Peyer's patch (tissue), 4 donors: ENCODE measurements around the gene STOX1. TPM values are rescaled to one million over a fixed set of nuclear protein-coding genes. Genes with fewer than 3 reads are reported as not detected.
A peak's percentile ranks its signal among the peaks of the same experiment; 100 is the strongest.
"Not testable (repeated sequence)": the region's sequence is repeated elsewhere in the genome, so short reads cannot be mapped to it uniquely, and the experiment has no call there.

Source experiments
- DNase-seq, 3 donors: peaks; one replicate each; pipeline ENCODE4 v3.0.0-alpha.2; 2017 to 2019
- H3K27ac ChIP-seq, 4 donors: fragments of 200-600 bp; sonication (generic); one replicate each; pipeline ENCODE4 v1.5.1; 2016 to 2019
- H3K27me3 ChIP-seq, 2 donors: fragments of 200-600 bp; sonication (generic); one replicate each; pipeline ENCODE4 v1.5.1; 2019
- H3K36me3 ChIP-seq, 3 donors: fragments of 200-600 bp; sonication (generic); one replicate each; pipeline ENCODE4 v1.5.1; 2016 to 2019
- H3K4me1 ChIP-seq, 4 donors: fragments of 200-600 bp; sonication (generic); one replicate each; pipeline ENCODE4 v1.5.1; 2016 to 2019
- H3K4me3 ChIP-seq, 4 donors: fragments of 200-600 bp; sonication (generic); 1 replicate in 3 of 4; 2 replicates in 1 of 4; pipeline ENCODE4 v1.5.1; 2016 to 2019; ENCODE audit warnings: mild to moderate bottlenecking in 1 of 4
- H3K9me3 ChIP-seq, 4 donors: fragments of 200-600 bp; sonication (generic); one replicate each; pipeline ENCODE4 v1.5.1; 2016 to 2019; ENCODE audit warnings: mild to moderate bottlenecking in 1 of 4
- CTCF ChIP-seq, 6 experiments: fragments of 450-650 bp in 4 of 6; fragments of 200-600 bp in 2 of 6; sonication (generic) in 1 of 6; IDR thresholded peaks; one replicate each; pipeline ENCODE4 v1.5.1; 2017 to 2019; ENCODE audit warnings: antibody characterized with exemption in 6 of 6, mild to moderate bottlenecking in 3 of 6, moderate library complexity in 1 of 6
- POLR2A ChIP-seq, 2 donors: fragments of 450-650 bp; IDR thresholded peaks; one replicate each; pipeline ENCODE4 v1.5.1; 2017; ENCODE audit warnings: antibody characterized with exemption in 2 of 2, mild to moderate bottlenecking in 2 of 2, moderate library complexity in 2 of 2
- total RNA-seq, 4 donors: library from RNA; depleted of rRNA; stranded (reverse); fragments of >200 nt; gene quantifications; one replicate each; pipeline ENCODE4 v1.1.0, GENCODE V29; 2016

The STOX1 gene
- total RNA-seq, 4 donors from 2014 or later, result 2.5 to 19.8 (median 3.9) TPM

GRCh38 chr10:68864611-68865010 is 37.3 kb downstream of the STOX1 start:
- TF ChIP-seq POLR2A (IDR thresholded peaks at IDR 0.05) (no peak), CTCF (IDR thresholded peaks at IDR 0.05) (no peak)
- DNase-seq, result no peak

DNA sequence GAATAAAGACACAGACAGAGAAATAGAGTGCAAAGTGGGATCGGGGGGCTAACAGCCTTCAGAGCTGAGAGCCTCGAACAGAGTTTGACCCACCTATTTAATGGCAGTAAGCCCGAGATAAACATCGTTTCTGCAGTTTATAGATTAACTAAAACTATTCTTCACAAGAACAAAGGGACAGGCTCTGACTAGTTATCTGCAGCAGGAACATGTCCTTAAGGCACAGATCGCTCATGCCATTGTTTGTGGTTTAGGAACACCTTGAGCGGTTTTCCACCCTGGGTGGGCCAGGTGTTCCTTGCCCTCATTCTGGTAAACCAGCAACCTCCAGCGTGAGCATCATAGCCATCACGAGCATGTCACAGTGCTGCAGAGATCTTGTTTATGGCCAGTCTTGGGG is 40.8 kb downstream of the STOX1 start:
- not testable (repeated sequence) for DNase-seq, H3K4me3 ChIP-seq, H3K36me3 ChIP-seq, H3K27me3 ChIP-seq, H3K27ac ChIP-seq, H3K9me3 ChIP-seq
- peaks cover 0 to 21% (median 4%) of the 10 kb centered on the region in 4 donors for H3K4me1 ChIP-seq

More at GRCh38 chr10:68864611-68865010, 37.3 kb downstream of the STOX1 start:
- H3K36me3 ChIP-seq, result no peaks in the 10 kb centered on the region
- H3K4me3 ChIP-seq, result no peak overlapping the region
- H3K27me3 ChIP-seq, result no peaks in the 10 kb centered on the region
- H3K9me3 ChIP-seq, result peaks cover 0 to 20% (median 4%) of the 10 kb centered on the region in 4 donors
- H3K27ac ChIP-seq, result no peak overlapping the region
- peaks cover 0 to 6% (median 0%) of the 10 kb centered on the region in 4 donors for H3K4me1 ChIP-seq

- H3K27ac ChIP-seq, result no peak overlapping the region
- no peaks in the 10 kb centered on the region for H3K36me3 ChIP-seq
- H3K27me3 ChIP-seq, result no peaks in the 10 kb centered on the region
- no peaks in the 10 kb centered on the region for H3K9me3 ChIP-seq
- H3K4me1 ChIP-seq, result peaks cover 0 to 21% (median 4%) of the 10 kb centered on the region in 4 donors
- no peak for DNase-seq
- TF ChIP-seq CTCF (IDR thresholded peaks at IDR 0.05) (no peak), POLR2A (IDR thresholded peaks at IDR 0.05) (no peak)
- H3K4me3 ChIP-seq, result no peak overlapping the region
These were observed 42.3 kb downstream of the STOX1 start for GRCh38 chr10:68869623-68870022.

- no peak for TF ChIP-seq POLR2A (IDR thresholded peaks at IDR 0.05)
- no peak for TF ChIP-seq CTCF (IDR thresholded peaks at IDR 0.05)
- Histone ChIP-seq H3K27me3 (no peaks in the 10 kb centered on the region), H3K36me3 (no peaks in the 10 kb centered on the region), H3K27ac (no peak overlapping the region), H3K4me3 (no peak overlapping the region), H3K4me1 (peaks cover 0 to 21% (median 4%) of the 10 kb centered on the region in 4 donors), H3K9me3 (no peaks in the 10 kb centered on the region)
- DNase-seq, result no peak
These were observed 42.7 kb downstream of the STOX1 start for GRCh38 chr10:68870061-68870460.

- Histone ChIP-seq H3K27ac (peak overlapping the region in 3 of 4 donors; percentile 35 to 70 (median 60)), H3K4me3 (no peak overlapping the region), H3K9me3 (no peaks in the 10 kb centered on the region), H3K27me3 (no peaks in the 10 kb centered on the region), H3K36me3 (no peaks in the 10 kb centered on the region), H3K4me1 (peaks cover 0 to 21% (median 4%) of the 10 kb centered on the region in 4 donors)
- no peak for DNase-seq
- TF ChIP-seq POLR2A (IDR thresholded peaks at IDR 0.05), result no peak
- TF ChIP-seq CTCF (IDR thresholded peaks at IDR 0.05), result no peak
These were observed 43.3 kb downstream of the STOX1 start for GRCh38 chr10:68870545-68871104.

GRCh38 chr10:68871105-68871711 is 43.9 kb downstream of the STOX1 start:
- Histone ChIP-seq H3K27ac (peak overlapping the region in 3 of 4 donors; percentile 35 to 70 (median 60)), H3K4me3 (no peak overlapping the region), H3K9me3 (no peaks in the 10 kb centered on the region), H3K27me3 (no peaks in the 10 kb centered on the region), H3K4me1 (peaks cover 0 to 21% (median 4%) of the 10 kb centered on the region in 4 donors), H3K36me3 (no peaks in the 10 kb centered on the region)
- peak in 2 of 3 donors; percentile 61 to 67 for DNase-seq
- TF ChIP-seq CTCF (IDR thresholded peaks at IDR 0.05) (no peak), POLR2A (IDR thresholded peaks at IDR 0.05) (no peak)
